ENCODE data around the gene NDST1.

DNA sequence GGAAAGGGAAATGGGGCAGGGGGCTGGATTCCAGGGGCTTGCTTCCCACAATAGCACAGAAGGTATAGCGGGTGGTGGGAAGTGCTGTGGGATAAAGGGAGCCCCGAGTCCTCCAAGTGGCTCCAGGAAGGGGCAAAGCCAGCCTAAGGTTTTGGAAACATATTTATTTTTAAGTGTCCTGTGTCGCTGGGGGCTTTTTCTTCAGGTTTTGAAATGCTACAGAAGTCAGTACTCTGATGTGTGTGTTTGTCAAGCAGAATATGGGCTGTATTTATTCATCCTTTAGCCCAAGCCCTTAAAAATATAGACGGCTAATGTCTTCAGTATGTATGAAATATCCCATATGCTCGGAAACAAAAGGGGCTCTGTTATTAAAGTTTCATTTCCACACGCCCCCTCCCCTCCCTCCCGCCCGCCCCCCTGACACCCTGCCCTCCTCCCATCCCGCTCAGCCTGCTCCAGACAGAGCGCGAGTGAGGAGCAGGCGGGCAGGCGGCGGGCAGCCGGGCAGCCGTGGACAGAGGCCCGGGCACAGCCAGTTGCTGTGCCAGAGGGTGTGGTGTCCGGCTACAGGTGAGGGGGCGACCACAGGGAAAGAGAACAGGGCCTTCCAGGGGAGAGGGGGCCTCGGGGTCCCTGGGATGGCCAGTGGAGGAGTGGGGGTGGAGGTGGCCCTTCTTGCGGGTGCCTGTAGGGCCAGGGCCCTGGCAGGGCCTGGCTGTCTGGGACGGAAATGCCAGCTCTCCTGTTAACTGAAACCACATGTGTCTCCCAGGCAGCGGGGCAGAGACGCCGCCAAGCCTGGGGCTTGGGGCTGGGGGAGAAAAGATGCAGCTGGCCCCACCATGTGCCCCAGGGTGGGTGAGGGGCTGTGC, 92.9 kb downstream of the NDST1 start:
- TF ChIP-seq SP1 (IDR thresholded peaks at IDR 0.05), result no peak
- no peak for TF ChIP-seq FOXK2 (IDR thresholded peaks at IDR 0.05)
- TF ChIP-seq L3MBTL2 (conservative IDR thresholded peaks at IDR 0.05), result no peak
- TF ChIP-seq SUZ12 (IDR thresholded peaks at IDR 0.05), result no peak
- TF ChIP-seq ARNT (IDR thresholded peaks at IDR 0.05), result no peak
- no peak for TF ChIP-seq BHLHE40 (IDR thresholded peaks at IDR 0.05; ENCODE audit: borderline replicate concordance)
- TF ChIP-seq CTBP1 (IDR thresholded peaks at IDR 0.05; ENCODE audit: borderline replicate concordance), result no peak
- TF ChIP-seq ZNF384 (IDR thresholded peaks at IDR 0.05), result no peak
- no peak for TF ChIP-seq FOXM1 (IDR thresholded peaks at IDR 0.05; ENCODE audit: borderline replicate concordance)
- TF ChIP-seq ELF4 (IDR thresholded peaks at IDR 0.05), result no peak
- TF ChIP-seq HDGF (IDR thresholded peaks at IDR 0.05; ENCODE audit: borderline replicate concordance), result no peak
- TF ChIP-seq LEF1 (IDR thresholded peaks at IDR 0.05; ENCODE audit: borderline replicate concordance), result no peak

Data from HEK293T (cell line).